GM12873 (cell line): ENCODE results near the gene PPWD1.

ENCODE experiments used
- CTCF ChIP-seq: IDR thresholded peaks from 2 replicates; pipeline ENCODE4 v1.5.1; 2012; ENCODE audit warnings: low read depth, mild to moderate bottlenecking, moderate library complexity, low read length, control low read depth; ENCODE audit not compliant: insufficient read depth; ENCODE audit errors: missing control alignments

The PPWD1 gene

DNA sequence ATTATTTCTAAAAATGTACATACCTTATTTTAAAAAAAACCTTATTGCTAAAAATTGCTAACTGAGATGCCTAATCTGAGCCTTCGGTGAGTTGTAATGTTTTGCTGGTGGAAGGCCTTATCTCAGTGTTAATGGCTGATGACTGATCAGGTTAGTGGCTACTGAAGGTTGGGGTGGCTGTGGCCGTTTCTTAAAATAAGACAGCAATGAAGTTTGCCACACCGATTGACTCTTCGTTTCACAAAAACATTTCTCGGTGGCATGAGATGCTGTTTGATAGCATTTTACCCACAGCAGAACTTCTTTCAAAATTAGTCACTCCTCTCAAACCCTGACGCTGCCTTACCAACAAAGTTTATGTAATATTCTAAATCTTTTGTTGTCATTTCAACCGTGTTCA, 14.8 kb upstream of the PPWD1 start:
- no peak for TF ChIP-seq CTCF

- TF ChIP-seq CTCF: no peak
Observed at GRCh38 chr5:65553941-65554340, 9.2 kb upstream of the PPWD1 start.

DNA sequence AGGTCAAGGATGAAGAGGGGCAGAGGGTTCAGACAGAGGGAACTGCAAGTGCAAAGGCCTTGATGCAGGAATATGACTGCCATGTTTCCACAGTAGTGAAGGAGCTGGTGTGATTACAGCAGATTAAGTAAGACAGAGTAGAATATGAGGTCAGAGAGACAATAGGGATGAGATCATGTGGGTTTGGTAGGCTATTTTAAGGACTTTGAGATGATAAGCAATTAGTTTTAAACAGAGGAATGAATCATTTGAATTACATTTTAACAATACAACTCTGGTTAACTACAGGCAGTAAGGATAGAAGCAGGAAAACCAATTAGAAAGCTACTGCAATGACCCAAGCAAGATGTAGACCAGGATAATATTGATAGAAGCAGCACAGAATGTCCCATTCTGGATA, 7.8 kb upstream of the PPWD1 start:
- TF ChIP-seq CTCF: no peak

- no peak for TF ChIP-seq CTCF
Observed at GRCh38 chr5:65556181-65556580, 6.9 kb upstream of the PPWD1 start.

GRCh38 chr5:65556718-65557117, 6.4 kb upstream of the PPWD1 start:
- no peak for TF ChIP-seq CTCF

GRCh38 chr5:65563777-65564176, 681 bp downstream of the PPWD1 start:
- TF ChIP-seq CTCF: no peak

DNA sequence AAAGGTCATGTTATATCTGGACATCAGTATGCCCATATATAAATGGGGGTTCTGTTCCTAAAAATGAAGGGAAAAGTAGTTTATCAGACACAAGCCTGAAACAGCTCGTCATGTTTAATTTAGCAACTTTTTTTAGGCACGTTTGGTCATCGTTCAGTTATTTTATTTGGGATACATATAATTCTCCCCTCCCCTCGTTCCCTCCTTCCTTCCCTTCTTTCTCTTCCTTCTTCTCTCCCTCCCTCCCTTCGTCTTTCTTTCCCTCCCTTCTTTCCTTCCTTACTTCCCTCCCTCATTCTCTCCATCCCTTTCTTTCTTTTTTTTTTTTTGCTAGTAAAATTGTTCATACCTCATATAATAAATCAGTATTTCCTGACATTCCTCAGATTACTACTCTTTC, 3.4 kb downstream of the PPWD1 start:
- TF ChIP-seq CTCF: no peak
